C4-2B (cell line): ENCODE data around the gene INPP5J.

ENCODE experiments used
- H3K27ac ChIP-seq: fragments of 450-650 bp; 2 replicates; pipeline ENCODE4 v1.5.1; 2017
- ZFX ChIP-seq: fragments of 450-650 bp; IDR thresholded peaks from 2 replicates; pipeline ENCODE4 v1.6.1; 2017
- TF ChIP-seq, protein P1 (sequence below): fragments of 450-650 bp; conservative IDR thresholded peaks from 2 replicates; pipeline ENCODE4 v1.5.1; 2017; ENCODE audit warnings: mild to moderate bottlenecking

INPP5J gene

DNA sequence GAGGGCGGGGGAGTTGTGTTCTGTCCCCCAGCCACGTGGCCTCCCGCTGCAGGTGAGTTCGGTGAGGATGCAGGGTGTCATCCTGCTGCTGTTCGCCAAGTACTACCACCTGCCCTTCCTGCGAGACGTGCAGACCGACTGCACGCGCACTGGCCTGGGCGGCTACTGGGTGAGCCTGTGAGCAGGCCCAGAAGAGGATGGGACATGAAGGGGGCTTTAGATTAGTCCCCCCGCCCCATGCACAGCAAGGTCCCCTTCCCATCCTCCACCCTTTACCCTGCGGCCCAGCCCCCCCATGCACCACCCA, 4.1 kb downstream of the INPP5J start:
- no peak overlapping the region for H3K27ac ChIP-seq
- TF ChIP-seq, protein P1, sequence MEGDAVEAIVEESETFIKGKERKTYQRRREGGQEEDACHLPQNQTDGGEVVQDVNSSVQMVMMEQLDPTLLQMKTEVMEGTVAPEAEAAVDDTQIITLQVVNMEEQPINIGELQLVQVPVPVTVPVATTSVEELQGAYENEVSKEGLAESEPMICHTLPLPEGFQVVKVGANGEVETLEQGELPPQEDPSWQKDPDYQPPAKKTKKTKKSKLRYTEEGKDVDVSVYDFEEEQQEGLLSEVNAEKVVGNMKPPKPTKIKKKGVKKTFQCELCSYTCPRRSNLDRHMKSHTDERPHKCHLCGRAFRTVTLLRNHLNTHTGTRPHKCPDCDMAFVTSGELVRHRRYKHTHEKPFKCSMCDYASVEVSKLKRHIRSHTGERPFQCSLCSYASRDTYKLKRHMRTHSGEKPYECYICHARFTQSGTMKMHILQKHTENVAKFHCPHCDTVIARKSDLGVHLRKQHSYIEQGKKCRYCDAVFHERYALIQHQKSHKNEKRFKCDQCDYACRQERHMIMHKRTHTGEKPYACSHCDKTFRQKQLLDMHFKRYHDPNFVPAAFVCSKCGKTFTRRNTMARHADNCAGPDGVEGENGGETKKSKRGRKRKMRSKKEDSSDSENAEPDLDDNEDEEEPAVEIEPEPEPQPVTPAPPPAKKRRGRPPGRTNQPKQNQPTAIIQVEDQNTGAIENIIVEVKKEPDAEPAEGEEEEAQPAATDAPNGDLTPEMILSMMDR: no peak
- no peak for TF ChIP-seq ZFX

DNA sequence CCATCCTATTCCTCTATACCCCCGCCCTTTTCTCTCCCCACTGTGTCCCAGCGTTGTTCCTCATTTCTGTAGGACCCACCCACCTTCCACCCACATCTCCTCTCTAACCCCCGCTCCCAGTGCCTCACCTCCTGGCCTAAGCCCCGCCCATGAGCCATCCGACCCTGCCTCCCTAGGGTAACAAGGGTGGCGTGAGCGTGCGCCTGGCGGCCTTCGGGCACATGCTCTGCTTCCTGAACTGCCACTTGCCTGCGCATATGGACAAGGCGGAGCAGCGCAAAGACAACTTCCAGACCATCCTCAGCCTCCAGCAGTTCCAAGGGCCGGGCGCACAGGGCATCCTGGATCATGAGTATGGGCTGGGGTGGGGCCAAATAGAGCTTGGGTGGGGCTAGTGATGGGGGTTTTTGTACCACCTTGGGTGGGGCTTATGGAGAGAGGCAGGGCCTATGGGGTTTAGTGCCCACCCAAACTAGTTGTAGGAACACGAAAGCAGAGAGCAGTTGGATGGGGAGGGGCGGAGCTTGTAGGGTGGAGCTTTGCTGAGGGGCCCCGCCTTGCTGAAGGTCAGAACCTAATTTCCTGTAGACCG, 4.5 kb downstream of the INPP5J start:
- no peak for TF ChIP-seq ZFX
- TF ChIP-seq, protein P1: no peak
- no peak overlapping the region for H3K27ac ChIP-seq

DNA sequence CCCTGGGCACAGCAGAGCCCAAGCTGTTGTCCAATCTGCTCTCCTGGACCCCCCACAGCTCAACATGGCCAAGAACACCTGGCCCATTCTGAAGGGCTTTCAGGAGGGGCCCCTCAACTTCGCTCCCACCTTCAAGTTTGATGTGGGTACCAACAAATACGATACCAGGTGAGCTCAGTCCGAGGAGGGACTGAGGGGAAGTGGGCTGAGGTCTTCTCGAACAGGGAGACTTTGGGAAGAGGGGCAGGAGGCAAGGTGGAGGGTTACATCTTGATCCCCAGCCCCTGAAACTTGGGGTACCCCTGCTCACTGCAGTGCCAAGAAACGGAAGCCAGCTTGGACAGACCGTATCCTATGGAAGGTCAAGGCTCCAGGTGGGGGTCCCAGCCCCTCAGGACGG, 5.4 kb downstream of the INPP5J start:
- TF ChIP-seq, protein P1: no peak
- no peak for TF ChIP-seq ZFX

DNA sequence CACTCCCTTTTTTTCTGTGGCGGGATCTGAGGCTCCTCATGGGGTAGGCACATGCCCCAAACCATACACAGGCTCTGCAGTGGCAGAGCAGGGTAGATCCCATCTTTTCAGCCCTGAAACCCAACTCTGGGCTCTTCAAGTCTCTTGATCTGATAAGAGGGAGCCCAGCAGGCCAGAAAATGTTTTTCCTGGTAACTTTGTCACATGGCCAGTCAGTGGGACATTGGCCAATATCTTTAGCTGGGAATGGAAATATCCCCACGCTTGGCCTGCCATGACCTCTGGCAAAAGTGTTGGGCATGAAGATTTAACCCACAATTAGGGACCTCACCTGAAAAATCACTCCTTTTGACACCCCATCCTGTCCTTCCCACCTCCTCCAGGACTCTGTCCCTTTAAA, 8.1 kb downstream of the INPP5J start:
- peak overlapping the region; percentile 98 for H3K27ac ChIP-seq
- TF ChIP-seq, protein P1: no peak
- TF ChIP-seq ZFX: no peak

More for the DNA sequence above, 5.4 kb downstream of the INPP5J start:
- peak overlapping the region; percentile 5; the same call in 1 of the 2 replicates for H3K27ac ChIP-seq

DNA sequence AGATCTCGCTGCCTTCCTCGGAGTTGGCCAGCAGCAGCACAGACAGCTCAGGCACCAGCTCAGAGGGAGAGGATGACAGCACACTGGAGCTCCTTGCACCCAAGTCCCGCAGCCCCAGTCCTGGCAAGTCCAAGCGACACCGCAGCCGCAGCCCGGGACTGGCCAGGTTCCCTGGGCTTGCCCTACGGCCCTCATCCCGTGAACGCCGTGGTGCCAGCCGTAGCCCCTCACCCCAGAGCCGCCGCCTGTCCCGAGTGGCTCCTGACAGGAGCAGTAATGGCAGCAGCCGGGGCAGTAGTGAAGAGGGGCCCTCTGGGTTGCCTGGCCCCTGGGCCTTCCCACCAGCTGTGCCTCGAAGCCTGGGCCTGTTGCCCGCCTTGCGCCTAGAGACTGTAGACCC, 11.1 kb downstream of the INPP5J start:
- TF ChIP-seq ZFX: no peak
- TF ChIP-seq, protein P1: no peak
- peak overlapping the region; percentile 98; the same call in 1 of the 2 replicates for H3K27ac ChIP-seq

DNA sequence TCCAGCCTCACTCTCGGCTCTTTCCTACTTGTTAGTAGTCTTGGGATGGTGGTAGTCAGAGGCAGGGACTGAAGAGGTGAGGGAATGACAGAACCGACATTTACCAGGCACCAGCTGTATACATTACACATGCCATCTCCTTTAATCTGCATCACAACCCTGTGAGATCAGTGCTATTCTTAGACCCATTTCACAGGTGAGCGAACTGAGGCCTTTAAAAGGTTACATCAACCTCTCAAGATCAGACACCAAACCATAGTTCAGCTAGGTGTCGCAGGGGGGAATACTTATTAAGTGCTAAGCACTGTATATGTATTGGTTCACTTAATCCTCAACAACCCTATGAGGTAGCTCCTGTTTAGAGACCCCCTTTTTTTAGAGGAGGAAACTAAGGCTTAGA, 11.9 kb downstream of the INPP5J start:
- no peak overlapping the region for H3K27ac ChIP-seq
- TF ChIP-seq ZFX: no peak
- TF ChIP-seq, protein P1: no peak

DNA sequence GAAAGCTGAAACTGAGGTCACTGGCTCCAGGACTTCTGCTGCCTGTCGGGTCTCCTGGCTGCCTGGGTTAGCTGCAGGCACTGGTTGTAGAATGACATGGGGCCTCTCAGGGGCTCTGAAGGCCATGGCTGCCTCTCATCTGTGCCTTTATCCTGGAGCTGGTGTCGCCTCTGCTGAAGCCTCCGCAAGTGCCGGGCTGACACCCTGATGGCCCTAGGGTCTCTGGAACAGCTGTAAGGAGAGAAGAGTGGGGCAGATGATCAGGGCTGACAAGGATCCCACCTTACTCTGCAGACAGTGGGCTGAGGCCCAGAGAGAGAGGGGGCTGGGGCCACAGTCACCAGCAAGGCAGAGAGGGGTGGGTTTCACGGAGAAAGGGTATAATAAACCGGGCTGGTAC, 12.9 kb downstream of the INPP5J start:
- TF ChIP-seq, protein P1: no peak
- H3K27ac ChIP-seq: no peak overlapping the region
